IMR-90 (cell line): Measurements from ENCODE around the gene POLR2J.
"Not testable (repeated sequence)": the region's sequence is repeated elsewhere in the genome, so short reads cannot be mapped to it uniquely, and the experiment has no call there.

ENCODE experiments used
- BHLHE40 ChIP-seq: fragments of 150-350 bp; IDR thresholded peaks from 2 replicates; pipeline ENCODE4 v1.6.1; 2016; ENCODE audit warnings: mild to moderate bottlenecking, low read depth, low read length
- CEBPB ChIP-seq: IDR thresholded peaks from 2 replicates; pipeline ENCODE4 v1.6.1; 2012; ENCODE audit warnings: low read depth, low read length, improper control_type of control experiment
- FOS ChIP-seq: fragments of 150-350 bp; IDR thresholded peaks from 2 replicates; pipeline ENCODE4 v1.6.1; 2016; ENCODE audit warnings: low read depth, low read length
- MAFK ChIP-seq: IDR thresholded peaks from 2 replicates; pipeline ENCODE4 v1.6.1; 2012; ENCODE audit warnings: low read depth, low read length, improper control_type of control experiment
- MXI1 ChIP-seq: IDR thresholded peaks from 2 replicates; pipeline ENCODE4 v1.6.1; 2012; ENCODE audit warnings: low read depth, mild to moderate bottlenecking, low read length, moderate library complexity, borderline replicate concordance
- NFE2L2 ChIP-seq: fragments of 150-350 bp; IDR thresholded peaks from 2 replicates; pipeline ENCODE4 v1.6.1; 2016; ENCODE audit warnings: low read depth, mild to moderate bottlenecking, low read length
- POLR2A ChIP-seq: IDR thresholded peaks from 2 replicates; pipeline ENCODE4 v1.6.1; 2012; ENCODE audit warnings: mild to moderate bottlenecking, low read depth, low read length
- RAD21 ChIP-seq: IDR thresholded peaks from 2 replicates; pipeline ENCODE4 v1.6.1; 2012; ENCODE audit warnings: low read length, improper control_type of control experiment
- RCOR1 ChIP-seq: IDR thresholded peaks from 2 replicates; pipeline ENCODE4 v1.6.1; 2012; ENCODE audit warnings: mild to moderate bottlenecking, low read length, improper control_type of control experiment; ENCODE audit not compliant: insufficient replicate concordance
- RFX5 ChIP-seq: IDR thresholded peaks from 2 replicates; pipeline ENCODE4 v1.8.0; 2012; ENCODE audit warnings: low read depth, mild to moderate bottlenecking, low read length, moderate library complexity
- SMC3 ChIP-seq: fragments of 150-350 bp; IDR thresholded peaks from 2 replicates; pipeline ENCODE4 v1.6.1; 2016; ENCODE audit warnings: low read depth, mild to moderate bottlenecking, antibody characterized with exemption, low read length, moderate library complexity
- TF ChIP-seq, protein P1 (sequence below): conservative IDR thresholded peaks from 2 replicates; pipeline ENCODE4 v1.5.1; 2012; ENCODE audit warnings: mild to moderate bottlenecking, low read depth, low read length, improper control_type of control experiment
- TF ChIP-seq, protein P2 (sequence below): fragments of 150-350 bp; IDR thresholded peaks from 2 replicates; pipeline ENCODE4 v1.6.1; 2017; ENCODE audit warnings: mild to moderate bottlenecking, antibody characterized with exemption, low read length, low read depth

DNA sequence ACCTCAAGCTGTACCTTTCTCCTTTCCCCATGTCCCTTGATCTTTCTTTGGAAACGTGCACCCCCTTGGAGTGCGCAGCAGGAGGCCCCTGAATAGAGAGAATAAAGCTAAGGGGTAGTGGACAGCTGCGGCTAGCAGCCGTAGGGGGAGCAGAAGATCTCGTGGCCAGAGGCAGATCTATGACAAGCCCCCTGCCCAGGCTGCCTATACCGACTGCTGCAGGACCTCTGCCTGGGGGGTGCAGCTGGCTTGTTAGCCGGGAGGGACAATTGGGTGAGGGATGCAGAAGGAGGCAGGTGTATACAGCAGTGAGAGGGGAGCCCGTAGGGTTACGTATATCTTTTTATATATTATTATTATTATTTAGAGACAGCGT, 475 bp upstream of the POLR2J start:
- TF ChIP-seq, protein P1, sequence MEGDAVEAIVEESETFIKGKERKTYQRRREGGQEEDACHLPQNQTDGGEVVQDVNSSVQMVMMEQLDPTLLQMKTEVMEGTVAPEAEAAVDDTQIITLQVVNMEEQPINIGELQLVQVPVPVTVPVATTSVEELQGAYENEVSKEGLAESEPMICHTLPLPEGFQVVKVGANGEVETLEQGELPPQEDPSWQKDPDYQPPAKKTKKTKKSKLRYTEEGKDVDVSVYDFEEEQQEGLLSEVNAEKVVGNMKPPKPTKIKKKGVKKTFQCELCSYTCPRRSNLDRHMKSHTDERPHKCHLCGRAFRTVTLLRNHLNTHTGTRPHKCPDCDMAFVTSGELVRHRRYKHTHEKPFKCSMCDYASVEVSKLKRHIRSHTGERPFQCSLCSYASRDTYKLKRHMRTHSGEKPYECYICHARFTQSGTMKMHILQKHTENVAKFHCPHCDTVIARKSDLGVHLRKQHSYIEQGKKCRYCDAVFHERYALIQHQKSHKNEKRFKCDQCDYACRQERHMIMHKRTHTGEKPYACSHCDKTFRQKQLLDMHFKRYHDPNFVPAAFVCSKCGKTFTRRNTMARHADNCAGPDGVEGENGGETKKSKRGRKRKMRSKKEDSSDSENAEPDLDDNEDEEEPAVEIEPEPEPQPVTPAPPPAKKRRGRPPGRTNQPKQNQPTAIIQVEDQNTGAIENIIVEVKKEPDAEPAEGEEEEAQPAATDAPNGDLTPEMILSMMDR = not testable (repeated sequence)
- not testable (repeated sequence) for TF ChIP-seq FOS, POLR2A, BHLHE40, RCOR1, MXI1, CEBPB, RAD21, RFX5, NFE2L2, MAFK, SMC3
- TF ChIP-seq, protein P2, sequence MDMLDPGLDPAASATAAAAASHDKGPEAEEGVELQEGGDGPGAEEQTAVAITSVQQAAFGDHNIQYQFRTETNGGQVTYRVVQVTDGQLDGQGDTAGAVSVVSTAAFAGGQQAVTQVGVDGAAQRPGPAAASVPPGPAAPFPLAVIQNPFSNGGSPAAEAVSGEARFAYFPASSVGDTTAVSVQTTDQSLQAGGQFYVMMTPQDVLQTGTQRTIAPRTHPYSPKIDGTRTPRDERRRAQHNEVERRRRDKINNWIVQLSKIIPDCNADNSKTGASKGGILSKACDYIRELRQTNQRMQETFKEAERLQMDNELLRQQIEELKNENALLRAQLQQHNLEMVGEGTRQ = not testable (repeated sequence)
